Measurements from ENCODE around the gene MCM5. TPM values are rescaled to one million over a fixed set of nuclear protein-coding genes. Genes with fewer than 3 reads are reported as not detected.
A peak's percentile ranks its signal among the peaks of the same experiment; 100 is the strongest.

Gene MCM5
- total and polyA plus RNA-seq, 2 of the 13 experiments (the other 11 are each of a cell fraction or from before 2014, with no cell fraction given) = 40.2 to 93.5 TPM

- TF ChIP-seq ZNF512B (CRISPR knock-in tag; IDR thresholded peaks at IDR 0.05; ENCODE audit: borderline replicate concordance) = no peak
- no peak for TF ChIP-seq ZNF383 (CRISPR knock-in tag; IDR thresholded peaks at IDR 0.05; ENCODE audit: borderline replicate concordance)
- TF ChIP-seq ZNF121 (CRISPR knock-in tag; IDR thresholded peaks at IDR 0.05) = no peak
- TF ChIP-seq TBX2 (CRISPR knock-in tag; IDR thresholded peaks at IDR 0.05; ENCODE audit: borderline replicate concordance) = peak; percentile 90
- TF ChIP-seq NONO (IDR thresholded peaks at IDR 0.05) = no peak
- no peak for TF ChIP-seq NONO (CRISPR knock-in tag; conservative IDR thresholded peaks at IDR 0.05)
- TF ChIP-seq ZNF790 (CRISPR knock-in tag; IDR thresholded peaks at IDR 0.05; ENCODE audit: borderline replicate concordance) = peak; percentile 54; the same call in 1 of the 2 replicates
- peak; percentile 88; the same call in 1 of the 2 replicates for TF ChIP-seq ZNF749 (CRISPR knock-in tag; IDR thresholded peaks at IDR 0.05; ENCODE audit: borderline replicate concordance)
- TF ChIP-seq, protein P1, sequence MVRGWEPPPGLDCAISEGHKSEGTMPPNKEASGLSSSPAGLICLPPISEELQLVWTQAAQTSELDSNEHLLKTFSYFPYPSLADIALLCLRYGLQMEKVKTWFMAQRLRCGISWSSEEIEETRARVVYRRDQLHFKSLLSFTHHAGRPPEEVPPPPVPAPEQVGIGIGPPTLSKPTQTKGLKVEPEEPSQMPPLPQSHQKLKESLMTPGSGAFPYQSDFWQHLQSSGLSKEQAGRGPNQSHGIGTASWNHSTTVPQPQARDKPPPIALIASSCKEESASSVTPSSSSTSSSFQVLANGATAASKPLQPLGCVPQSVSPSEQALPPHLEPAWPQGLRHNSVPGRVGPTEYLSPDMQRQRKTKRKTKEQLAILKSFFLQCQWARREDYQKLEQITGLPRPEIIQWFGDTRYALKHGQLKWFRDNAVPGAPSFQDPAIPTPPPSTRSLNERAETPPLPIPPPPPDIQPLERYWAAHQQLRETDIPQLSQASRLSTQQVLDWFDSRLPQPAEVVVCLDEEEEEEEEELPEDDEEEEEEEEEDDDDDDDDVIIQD (CRISPR knock-in tag; IDR thresholded peaks at IDR 0.05; ENCODE audit: low read depth) = 0 out of 2 replicates have a peak, but pooled peaks have one; percentile 16
- TF ChIP-seq SRF (IDR thresholded peaks at IDR 0.05; ENCODE audit: low read depth, low read length) = no peak
- TF ChIP-seq, protein P2, sequence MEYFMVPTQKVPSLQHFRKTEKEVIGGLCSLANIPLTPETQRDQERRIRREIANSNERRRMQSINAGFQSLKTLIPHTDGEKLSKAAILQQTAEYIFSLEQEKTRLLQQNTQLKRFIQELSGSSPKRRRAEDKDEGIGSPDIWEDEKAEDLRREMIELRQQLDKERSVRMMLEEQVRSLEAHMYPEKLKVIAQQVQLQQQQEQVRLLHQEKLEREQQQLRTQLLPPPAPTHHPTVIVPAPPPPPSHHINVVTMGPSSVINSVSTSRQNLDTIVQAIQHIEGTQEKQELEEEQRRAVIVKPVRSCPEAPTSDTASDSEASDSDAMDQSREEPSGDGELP (IDR thresholded peaks at IDR 0.05; ENCODE audit: borderline replicate concordance, low read depth) = 0 out of 2 replicates have a peak, but pooled peaks have one; percentile 28
- TF ChIP-seq ZNF510 (CRISPR knock-in tag; IDR thresholded peaks at IDR 0.05; ENCODE audit: low read depth) = no peak; the same call in 1 of the 2 replicates
- TF ChIP-seq ZNF138 (CRISPR knock-in tag; IDR thresholded peaks at IDR 0.05; ENCODE audit: low read depth) = peak; percentile 76
- 0 out of 2 replicates have a peak, but pooled peaks have one; percentile 16 for TF ChIP-seq THRA (CRISPR knock-in tag; IDR thresholded peaks at IDR 0.05; ENCODE audit: borderline replicate concordance)
- no peak for TF ChIP-seq DBP (CRISPR knock-in tag; IDR thresholded peaks at IDR 0.05; ENCODE audit: not compliant biosample characterization)
- TF ChIP-seq HMG20A (CRISPR knock-in tag; IDR thresholded peaks at IDR 0.05; ENCODE audit: borderline replicate concordance) = no peak
- no peak for TF ChIP-seq ZNF264 (CRISPR knock-in tag; IDR thresholded peaks at IDR 0.05)
- TF ChIP-seq SP5 (CRISPR knock-in tag; IDR thresholded peaks at IDR 0.05; ENCODE audit: borderline replicate concordance, low read depth) = peak; percentile 38; the same call in 1 of the 2 replicates
- 0 out of 2 replicates have a peak, but pooled peaks have one; percentile 11 for TF ChIP-seq SIX4 (CRISPR knock-in tag; IDR thresholded peaks at IDR 0.05)
- peak; percentile 96 for TF ChIP-seq KAT8 (CRISPR knock-in tag; IDR thresholded peaks at IDR 0.05)
- peak; percentile 86 for TF ChIP-seq GATAD1 (CRISPR knock-in tag; IDR thresholded peaks at IDR 0.05)
Measured at GRCh38 chr22:35399678-35400500, at the start of gene MCM5 (continued).

All from HepG2 (cell line).